HG02973 (cell line): ENCODE measurements around the gene OTP.

Source experiments
- ATAC-seq: cut with Tn5 transposase; IDR thresholded peaks from one replicate; pipeline ENCODE4 v1.9.1; 2021; ENCODE audit warnings: moderate library complexity; ENCODE audit not compliant: unreplicated experiment

OTP gene

GRCh38 chr5:77637998-77638762, at the start of gene OTP:
OTP (minus strand) TSS chr5:77638713; CDS start chr5:77638549, 164 bp downstream.
- no peak for ATAC-seq

GRCh38 chr5:77683171-77683732, 44.7 kb upstream of the OTP start:
- no peak for ATAC-seq

- ATAC-seq: no peak
Measured at GRCh38 chr5:77670526-77670925, 32.0 kb upstream of the OTP start.

- no peak for ATAC-seq
Measured at GRCh38 chr5:77669677-77670076, 31.2 kb upstream of the OTP start.

GRCh38 chr5:77663090-77663863, 24.8 kb upstream of the OTP start:
- ATAC-seq: no peak

GRCh38 chr5:77662635-77663034, 24.1 kb upstream of the OTP start:
- ATAC-seq: no peak

- ATAC-seq: no peak
Measured at GRCh38 chr5:77658662-77659061, 20.1 kb upstream of the OTP start.

GRCh38 chr5:77651343-77651742, 12.8 kb upstream of the OTP start:
- no peak for ATAC-seq

- ATAC-seq: no peak
Measured at GRCh38 chr5:77650686-77651085, 12.2 kb upstream of the OTP start.

GRCh38 chr5:77649776-77650175, 11.3 kb upstream of the OTP start:
- ATAC-seq: no peak

GRCh38 chr5:77645995-77646639, 7.6 kb upstream of the OTP start:
- no peak for ATAC-seq

GRCh38 chr5:77645158-77645994, 6.9 kb upstream of the OTP start:
- ATAC-seq: no peak

GRCh38 chr5:77644371-77645157, 6.1 kb upstream of the OTP start:
- ATAC-seq: no peak

- ATAC-seq: no peak
Measured at GRCh38 chr5:77643654-77644370, 5.3 kb upstream of the OTP start.

GRCh38 chr5:77642738-77643653, 4.5 kb upstream of the OTP start:
- ATAC-seq: no peak

GRCh38 chr5:77641963-77642737, 3.6 kb upstream of the OTP start:
- ATAC-seq: no peak

GRCh38 chr5:77641397-77641943, 3.0 kb upstream of the OTP start:
- no peak for ATAC-seq
